GM21717 (cell line): ENCODE data around the gene STK38.

Experiments
- ATAC-seq: cut with Tn5 transposase; IDR thresholded peaks from one replicate; pipeline ENCODE4 v1.9.1; 2021; ENCODE audit warnings: mild to moderate bottlenecking, moderate library complexity; ENCODE audit not compliant: unreplicated experiment

The STK38 gene

GRCh38 chr6:36524871-36525270 lies 22.4 kb downstream of the STK38 start:
- ATAC-seq = no peak

- no peak for ATAC-seq
These were observed 23.3 kb downstream of the STK38 start for GRCh38 chr6:36523936-36524499.

- no peak for ATAC-seq
These were observed 23.8 kb downstream of the STK38 start for GRCh38 chr6:36523451-36523850.

GRCh38 chr6:36519352-36519751 lies 27.9 kb downstream of the STK38 start:
- ATAC-seq = no peak

- ATAC-seq = no peak
These were observed 29.9 kb downstream of the STK38 start for GRCh38 chr6:36517408-36517807.

- ATAC-seq = no peak
These were observed 30.3 kb downstream of the STK38 start for GRCh38 chr6:36516988-36517387.

- ATAC-seq = no peak
These were observed 30.7 kb downstream of the STK38 start for GRCh38 chr6:36516559-36516958.

GRCh38 chr6:36515844-36516243 lies 31.4 kb downstream of the STK38 start:
- ATAC-seq = no peak

GRCh38 chr6:36514554-36515456 lies 32.5 kb downstream of the STK38 start:
- ATAC-seq = no peak

GRCh38 chr6:36510365-36510764 lies 36.9 kb downstream of the STK38 start:
- no peak for ATAC-seq

GRCh38 chr6:36508532-36508931 lies 38.7 kb downstream of the STK38 start:
- ATAC-seq = no peak

GRCh38 chr6:36506611-36507010 lies 40.7 kb downstream of the STK38 start:
- no peak for ATAC-seq

GRCh38 chr6:36505744-36506534 lies 41.3 kb downstream of the STK38 start:
- no peak for ATAC-seq

- ATAC-seq = no peak
These were observed 42.3 kb downstream of the STK38 start for GRCh38 chr6:36504982-36505381.

- ATAC-seq = no peak
These were observed 43.1 kb downstream of the STK38 start for GRCh38 chr6:36504181-36504580.

- ATAC-seq = no peak
These were observed 45.6 kb downstream of the STK38 start for GRCh38 chr6:36501686-36502085.

- ATAC-seq = no peak
These were observed 47.4 kb downstream of the STK38 start for GRCh38 chr6:36499918-36500317.

- ATAC-seq = no peak
These were observed 52.2 kb downstream of the STK38 start for GRCh38 chr6:36495086-36495485.

- no peak for ATAC-seq
These were observed 53.4 kb downstream of the STK38 start for GRCh38 chr6:36493859-36494258.

GRCh38 chr6:36493319-36493718 lies 54.0 kb downstream of the STK38 start:
- no peak for ATAC-seq

GRCh38 chr6:36492621-36493020 lies 54.7 kb downstream of the STK38 start:
- no peak for ATAC-seq

- no peak for ATAC-seq
These were observed 55.2 kb downstream of the STK38 start for GRCh38 chr6:36492092-36492491.
